Medulla oblongata (tissue), 1 donor: ENCODE data around the gene HPS5.
"Not testable (repeated sequence)": the region's sequence is repeated elsewhere in the genome, so short reads cannot be mapped to it uniquely, and the experiment has no call there.

ENCODE experiments used
- DNase-seq: peaks from one replicate; pipeline ENCODE4 v3.0.0-alpha.2; 2015; ENCODE audit errors: extremely low spot score

The HPS5 gene

DNA sequence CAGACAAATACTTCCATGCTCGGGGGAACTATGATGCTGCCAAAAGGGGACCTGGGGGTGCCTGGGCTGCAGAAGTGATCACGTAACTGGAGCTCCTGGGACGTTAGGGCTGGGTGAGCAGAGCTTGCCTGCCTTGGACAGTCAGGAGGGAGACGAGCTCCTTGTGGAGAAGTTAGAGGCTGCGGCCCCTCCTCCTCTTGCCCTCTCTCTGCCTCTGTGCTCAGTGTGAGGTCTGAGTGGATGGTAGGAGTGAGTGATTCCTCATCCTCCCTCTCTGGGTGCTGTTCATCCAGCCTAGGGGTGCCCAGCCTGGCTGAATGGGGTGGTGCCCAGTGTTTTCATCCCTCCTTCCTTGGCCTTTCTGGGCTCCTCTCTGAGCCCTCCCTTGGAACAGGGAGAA lies 52.7 kb downstream of the HPS5 start:
- DNase-seq = not testable (repeated sequence)

DNA sequence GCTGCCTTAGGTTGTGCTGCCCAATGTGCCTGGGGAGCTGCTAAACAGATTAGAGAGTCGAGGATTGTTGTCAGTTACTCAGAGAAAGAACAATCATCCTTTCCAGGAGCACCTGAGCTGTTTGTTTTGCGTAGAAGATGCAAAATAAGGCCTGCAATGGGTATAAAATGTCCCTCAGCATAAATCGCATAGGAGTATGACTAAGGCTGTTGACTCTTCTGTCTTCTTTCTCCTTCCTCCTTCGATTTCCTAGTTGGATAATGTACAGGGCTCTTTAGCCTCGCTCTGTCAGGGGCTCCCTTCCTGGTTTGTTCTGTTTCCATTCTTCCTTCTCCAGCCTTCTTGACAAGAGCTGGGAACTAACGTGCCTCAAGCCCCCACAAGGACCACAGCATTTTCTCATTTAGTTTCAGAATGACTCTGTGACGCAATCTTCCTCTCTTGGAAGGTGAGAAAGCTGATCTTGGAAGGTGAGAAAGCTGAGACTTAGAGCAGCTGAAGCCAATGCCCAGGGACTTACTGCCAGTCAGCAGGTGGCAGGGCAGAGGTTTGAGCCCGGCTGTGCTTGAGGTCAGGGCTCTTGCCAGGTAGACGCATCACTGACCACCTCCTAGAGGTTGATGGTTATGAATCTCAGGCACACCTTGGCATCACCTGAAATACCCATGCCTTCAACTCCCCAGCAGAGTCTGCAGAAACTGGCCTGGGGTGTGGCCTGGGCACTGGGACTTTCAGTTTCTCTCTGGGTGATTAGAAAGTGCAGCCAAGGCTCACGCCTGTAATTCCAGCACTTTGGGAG lies 54.4 kb downstream of the HPS5 start:
- not testable (repeated sequence) for DNase-seq

DNA sequence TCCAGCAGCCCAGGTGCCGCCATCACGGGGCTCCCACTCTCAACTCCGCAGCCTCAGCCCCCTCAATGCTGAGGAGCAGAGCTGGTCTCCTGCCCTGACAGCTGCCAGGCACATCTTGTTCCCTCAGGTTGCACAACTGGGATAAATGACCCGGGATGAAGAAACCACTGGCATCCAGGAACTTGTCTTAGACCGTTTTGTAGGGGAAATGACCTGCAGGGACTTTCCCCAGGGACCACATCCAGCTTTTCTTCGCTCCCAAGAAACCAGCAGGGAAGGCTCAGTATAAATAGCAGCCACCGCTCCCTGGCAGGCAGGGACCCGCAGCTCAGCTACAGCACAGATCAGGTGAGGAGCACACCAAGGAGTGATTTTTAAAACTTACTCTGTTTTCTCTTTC lies 56.0 kb downstream of the HPS5 start, which contains the start of gene SAA1:
Gene SAA1 (plus strand): TSS at position 316 of the 400 bp plus-strand sequence. CDS start 624 bp downstream, outside the sequence.
- DNase-seq = no peak

DNA sequence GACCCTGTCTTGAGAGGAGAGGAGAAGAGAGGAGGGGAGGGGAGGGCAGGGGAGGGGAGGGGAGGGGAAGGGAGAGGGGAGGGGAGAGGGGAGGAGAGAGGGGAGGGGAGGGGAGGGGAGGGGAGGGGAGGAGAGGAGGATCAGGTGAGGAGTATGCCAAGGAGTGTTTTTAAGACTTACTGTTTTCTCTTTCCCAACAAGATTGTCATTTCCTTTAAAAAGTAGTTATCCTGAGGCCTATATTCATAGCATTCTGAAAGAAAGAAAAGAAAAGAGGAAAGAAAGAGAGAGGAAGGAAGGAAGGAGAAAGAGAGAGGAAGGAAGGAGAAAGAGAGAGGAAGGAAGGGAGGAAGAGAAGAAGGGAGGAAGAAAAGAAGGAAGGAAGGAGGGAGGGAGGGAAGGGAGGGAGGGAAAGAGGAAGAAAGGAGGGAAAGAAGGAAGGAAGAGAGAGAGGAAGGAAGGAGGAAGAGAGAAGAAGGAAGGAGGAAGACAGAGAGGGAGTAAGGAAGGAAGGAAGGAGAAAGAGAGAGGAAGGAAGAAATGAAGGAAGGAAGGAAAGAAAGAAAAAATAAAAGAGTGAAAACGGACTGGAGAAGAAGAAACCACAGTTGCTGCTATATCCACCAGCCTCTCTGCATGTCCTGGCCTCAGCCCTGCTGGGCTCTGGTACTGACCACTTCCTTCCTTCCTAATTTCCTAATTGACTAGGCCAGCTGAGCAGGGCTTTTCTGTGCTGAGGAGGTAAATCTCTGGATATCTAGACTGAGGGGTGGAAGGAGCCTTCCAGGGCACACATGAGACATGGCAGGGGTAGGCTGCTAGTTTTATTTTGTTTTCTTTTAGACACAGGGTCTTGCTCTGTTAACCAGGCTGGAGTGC lies 57.0 kb downstream of the HPS5 start:
- DNase-seq = no peak

DNA sequence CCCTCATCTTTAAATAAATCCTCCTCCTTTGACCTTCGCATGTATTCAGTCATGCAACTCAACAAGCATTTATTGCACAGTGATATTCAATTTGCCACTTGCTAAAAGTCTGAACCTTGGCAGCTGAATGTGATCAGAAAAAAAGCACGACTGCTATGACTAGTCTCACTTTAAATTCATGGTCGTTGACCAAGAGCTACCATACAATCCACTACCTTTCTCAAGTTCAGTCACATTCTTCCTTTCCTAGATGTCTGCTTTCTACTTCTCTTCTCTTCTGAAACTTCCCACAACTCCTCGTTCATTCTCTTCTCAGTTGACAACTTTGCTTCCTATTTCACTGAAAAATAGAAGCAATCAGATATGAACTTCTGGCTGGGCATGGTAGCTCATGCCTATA lies 57.9 kb downstream of the HPS5 start:
- DNase-seq = no peak

DNA sequence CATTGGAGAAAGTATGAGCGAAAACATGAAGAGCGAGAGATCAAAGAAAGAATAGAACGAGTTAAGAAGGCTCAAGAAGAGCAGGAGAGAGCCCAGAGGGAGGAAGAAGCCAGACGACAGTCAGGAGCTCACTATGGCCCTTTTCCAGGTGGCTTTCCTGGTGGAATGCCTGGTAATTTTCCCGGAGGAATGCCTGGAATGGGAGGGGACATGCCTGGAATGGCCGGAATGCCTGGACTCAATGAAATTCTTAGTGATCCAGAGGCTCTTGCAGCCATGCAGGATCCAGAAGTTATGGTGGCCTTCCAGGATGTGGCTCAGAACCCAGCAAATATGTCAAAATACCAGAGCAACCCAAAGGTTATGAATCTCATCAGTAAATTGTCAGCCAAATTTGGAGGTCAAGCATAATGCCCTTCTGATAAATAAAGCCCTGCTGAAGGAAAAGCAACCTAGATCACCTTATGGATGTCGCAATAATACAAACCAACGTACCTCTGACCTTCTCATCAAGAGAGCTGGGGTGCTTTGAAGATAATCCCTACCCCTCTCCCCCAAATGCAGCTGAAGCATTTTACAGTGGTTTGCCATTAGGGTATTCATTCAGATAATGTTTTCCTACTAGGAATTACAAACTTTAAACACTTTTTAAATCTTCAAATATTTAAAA lies 59.1 kb downstream of the HPS5 start:
- DNase-seq = not testable (repeated sequence)

DNA sequence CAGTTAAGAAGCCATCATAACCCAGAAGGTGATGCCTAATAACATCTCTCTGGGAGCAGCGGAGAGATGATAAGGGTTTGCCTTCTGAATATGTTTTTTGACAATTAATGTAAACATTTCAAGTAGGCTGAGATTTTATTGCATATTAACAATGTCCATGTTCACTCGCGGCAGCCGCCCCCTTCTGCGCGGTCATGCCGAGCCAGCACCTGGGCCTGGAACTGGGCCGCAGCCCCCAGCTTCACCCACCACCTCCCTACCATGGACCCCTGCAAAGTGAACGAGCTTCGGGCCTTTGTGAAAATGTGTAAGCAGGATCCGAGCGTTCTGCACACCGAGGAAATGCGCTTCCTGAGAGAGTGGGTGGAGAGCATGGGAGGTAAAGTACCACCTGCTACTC lies 60.2 kb downstream of the HPS5 start:
- no peak for DNase-seq

DNA sequence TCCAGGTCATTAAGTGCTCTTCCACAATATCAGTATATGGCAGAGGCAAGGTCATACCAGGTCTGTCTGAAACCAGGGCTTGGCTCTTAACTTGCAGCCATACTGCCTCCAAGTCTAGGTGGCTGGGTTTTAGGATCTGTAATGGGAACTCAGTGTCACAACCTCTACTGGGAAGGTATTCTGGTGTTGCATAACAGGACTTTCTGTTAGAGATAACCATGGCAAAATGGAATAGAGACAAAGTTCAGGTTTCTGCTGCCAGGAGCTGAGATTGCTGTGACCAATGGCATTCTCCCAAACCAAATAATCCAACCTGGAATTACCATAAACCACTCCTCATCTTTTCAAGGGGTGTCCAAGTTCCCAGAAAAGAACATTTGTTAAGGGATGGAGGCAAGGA lies 62.7 kb downstream of the HPS5 start:
- DNase-seq = no peak

DNA sequence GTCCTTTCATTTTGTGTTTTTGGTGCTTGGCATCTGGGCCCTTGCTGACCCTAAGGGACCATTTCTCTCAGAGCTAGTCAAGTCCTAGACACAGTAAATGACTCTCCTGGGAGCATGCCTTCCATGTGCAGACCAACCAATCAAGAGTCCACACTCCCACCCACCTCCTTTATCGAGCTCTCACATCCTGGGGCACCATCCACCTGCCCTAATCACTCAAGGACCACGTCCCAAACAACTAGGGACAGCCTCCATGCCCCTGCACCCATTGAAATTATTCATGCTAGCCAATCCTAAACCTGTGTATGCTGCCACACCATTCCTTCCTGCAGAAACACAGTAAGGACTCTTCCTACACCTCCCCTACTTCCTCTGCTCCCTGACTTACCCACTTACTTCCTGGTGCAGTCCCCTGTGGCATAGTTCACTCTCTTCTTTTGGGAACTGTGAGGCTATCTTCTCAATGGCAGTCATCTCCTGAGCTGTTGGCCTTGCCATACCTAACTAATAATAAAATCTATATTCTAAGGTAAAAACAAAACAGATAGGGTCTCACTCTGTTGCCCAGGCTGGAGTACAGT lies 67.1 kb downstream of the HPS5 start:
- no peak for DNase-seq

DNA sequence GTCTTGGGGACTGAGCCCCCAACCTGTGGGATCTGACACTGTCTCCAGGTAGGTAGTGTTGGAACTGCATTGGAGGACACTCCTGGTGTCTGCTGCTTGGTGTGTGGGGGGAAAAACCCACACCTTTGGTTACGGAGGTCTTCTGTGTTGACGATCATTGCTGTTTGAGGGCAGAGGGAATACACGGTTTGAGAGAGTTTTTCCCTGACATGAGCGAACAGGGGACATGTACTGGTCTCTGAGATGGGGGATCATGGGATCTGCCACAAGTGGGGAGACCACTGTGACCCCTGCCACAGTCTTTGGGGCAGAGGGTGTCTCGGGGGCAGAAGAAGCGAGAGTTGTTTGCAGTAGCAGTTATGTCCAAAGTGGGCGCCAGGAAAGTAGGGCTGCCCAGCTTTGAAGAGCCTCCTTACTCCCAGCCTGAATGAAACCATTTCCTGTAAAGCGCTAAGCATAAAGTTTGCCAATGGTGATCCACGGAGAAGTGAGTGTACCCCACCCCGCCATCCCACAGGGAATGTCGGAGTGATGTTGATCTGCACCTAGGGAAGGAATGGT lies 68.1 kb downstream of the HPS5 start:
- DNase-seq = no peak

DNA sequence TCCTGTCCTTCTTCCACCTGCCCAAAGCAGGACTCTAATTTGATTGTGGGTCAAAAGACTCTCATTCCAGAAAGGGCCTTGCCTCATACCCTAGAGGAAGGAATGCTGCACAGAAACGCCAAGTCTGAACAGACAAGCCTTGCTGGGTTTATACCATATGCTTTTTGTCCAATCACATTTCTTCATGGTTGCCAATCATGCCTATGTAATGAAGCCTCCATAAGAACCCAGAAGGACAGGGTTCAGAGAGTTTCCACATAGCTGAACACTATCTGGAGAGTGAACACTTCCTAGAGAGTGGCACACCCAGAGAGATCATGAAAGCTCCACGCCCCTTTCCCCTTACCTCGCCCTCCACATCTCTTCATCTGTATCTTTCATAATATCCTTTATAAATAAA lies 68.7 kb downstream of the HPS5 start:
- no peak for DNase-seq

DNA sequence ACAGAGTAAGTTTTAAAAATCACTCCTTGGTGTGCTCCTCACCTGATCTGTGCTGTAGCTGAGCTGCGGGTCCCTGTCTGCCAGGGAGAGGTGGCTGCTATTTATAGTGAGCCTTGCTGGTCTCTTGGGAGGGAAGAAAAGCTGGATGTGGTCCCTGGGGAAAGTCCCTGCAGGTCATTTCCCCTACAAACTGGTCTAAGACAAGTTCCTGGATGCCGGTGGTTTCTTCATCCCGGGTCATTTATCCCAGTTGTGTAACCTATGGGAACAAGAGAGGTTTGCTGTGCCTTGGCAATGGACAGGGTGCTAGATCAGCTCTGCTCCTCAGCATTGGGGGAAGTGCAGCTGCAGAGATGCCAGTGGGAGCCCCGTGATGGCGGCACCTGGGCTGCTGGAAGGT lies 73.4 kb downstream of the HPS5 start, which contains the start of gene SAA2:
Gene SAA2 (minus strand): TSS at position 108 of the 400 bp plus-strand sequence. CDS start 657 bp downstream, outside the sequence.
- no peak for DNase-seq

DNA sequence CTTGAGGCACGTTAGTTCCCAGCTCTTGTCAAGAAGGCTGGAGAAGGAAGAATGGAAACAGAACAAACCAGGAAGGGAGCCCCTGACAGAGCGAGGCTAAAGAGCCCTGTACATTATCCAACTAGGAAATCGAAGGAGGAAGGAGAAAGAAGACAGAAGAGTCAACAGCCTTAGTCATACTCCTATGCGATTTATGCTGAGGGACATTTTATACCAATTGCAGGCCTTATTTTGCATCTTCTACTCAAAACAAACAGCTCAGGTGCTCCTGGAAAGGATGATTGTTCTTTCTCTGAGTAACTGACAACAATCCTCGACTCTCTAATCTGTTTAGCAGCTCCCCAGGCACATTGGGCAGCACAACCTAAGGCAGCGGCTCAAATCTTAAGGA lies 74.8 kb downstream of the HPS5 start:
- DNase-seq = not testable (repeated sequence)

DNA sequence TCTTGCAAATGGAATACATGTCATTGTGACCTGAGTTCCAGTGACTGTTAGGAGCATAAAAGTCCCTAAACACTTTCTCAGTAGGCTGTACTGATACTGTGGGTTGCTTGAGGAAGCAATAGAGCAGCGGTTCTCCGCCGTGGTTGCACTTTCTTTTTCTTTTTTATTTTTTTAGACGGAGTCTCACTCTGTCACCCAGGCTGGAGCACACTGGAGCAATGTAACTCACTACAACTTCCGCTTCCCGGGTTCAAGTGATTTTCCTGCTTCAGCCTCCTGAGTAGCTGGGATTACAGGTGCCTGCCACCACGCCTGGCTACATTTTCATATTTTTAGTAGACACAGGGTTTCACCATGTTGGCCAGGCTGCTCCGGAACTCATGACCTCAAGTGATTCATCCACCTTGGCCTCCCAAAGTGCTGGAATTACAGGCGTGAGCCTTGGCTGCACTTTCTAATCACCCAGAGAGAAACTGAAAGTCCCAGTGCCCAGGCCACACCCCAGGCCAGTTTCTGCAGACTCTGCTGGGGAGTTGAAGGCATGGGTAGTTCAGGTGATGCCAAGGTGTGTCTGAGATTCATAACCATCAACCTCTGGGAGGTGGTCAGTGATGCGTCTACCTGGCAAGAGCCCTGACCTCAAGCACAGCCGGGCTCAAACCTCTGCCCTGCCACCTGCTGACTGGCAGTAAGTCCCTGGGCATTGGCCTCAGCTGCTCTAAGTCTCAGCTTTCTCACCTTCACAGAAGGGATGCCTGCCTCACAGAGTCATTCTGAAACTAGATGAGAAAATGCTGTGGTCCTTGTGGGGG lies 75.4 kb downstream of the HPS5 start:
- not testable (repeated sequence) for DNase-seq

DNA sequence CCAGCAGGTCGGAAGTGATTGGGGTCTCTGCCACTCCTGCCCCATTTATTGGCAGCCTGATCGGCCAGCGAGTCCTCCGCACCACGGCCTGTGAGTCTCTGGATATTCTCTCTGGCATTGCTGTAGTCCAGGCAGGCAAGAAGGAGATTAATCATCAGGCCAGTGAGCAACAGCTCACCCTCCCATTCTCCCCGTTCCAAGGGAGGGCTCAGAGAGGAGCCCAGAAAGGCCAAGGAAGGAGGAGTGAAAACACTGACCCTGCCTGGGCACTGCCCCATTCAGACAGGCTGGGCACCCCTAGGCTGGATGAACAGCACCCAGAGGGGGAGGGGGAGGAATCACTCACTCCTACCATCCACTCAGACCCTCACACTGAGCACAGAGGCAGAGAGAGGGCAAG lies 76.5 kb downstream of the HPS5 start:
- no peak for DNase-seq

DNA sequence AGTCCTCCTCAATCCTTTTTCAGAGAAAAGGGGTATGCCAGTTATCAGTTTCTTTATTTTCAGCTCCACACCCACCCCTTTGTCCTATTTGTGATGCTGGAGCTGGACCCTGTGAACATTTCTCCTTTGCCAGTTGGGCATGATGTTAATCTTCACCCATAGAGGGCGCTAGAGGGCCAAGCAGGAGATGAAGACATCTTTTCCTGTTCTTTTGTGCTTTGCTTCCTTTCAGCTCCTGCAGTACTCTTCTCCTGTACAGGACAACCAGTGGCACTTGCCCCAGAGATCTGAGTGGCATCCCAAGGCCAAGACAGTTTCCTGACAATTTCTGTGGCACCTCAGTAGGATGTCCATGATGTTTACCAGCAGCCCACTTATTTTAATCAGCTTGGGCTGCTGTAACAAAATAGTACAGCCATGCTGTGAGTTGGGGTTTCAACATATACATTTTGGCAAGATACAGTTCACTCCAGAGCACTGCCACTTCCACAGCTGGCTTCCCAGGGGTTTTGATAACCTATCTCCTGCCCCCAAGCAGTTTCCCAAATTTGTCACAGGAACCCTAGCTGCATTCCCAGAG lies 78.1 kb downstream of the HPS5 start:
- DNase-seq = peak; percentile 57

DNA sequence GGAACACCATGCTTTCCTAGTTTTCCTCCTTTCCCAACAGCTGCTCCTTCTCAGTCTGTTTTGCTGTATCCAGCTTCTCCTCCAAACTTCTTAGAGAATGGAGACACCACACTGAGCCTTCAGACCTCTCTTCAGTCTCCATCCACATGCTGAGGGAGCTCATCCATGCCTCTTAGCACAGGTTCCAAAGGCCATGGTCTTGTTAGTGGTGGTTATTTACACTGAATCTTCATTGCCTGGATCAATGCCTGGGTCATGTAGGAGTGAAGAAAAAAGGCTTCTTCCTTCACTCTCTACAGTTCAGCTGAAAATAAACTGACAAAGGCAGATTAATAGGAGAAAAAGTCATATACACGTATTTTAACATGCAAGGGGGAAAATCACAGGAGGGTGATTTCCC lies 82.3 kb downstream of the HPS5 start:
- DNase-seq = no peak

DNA sequence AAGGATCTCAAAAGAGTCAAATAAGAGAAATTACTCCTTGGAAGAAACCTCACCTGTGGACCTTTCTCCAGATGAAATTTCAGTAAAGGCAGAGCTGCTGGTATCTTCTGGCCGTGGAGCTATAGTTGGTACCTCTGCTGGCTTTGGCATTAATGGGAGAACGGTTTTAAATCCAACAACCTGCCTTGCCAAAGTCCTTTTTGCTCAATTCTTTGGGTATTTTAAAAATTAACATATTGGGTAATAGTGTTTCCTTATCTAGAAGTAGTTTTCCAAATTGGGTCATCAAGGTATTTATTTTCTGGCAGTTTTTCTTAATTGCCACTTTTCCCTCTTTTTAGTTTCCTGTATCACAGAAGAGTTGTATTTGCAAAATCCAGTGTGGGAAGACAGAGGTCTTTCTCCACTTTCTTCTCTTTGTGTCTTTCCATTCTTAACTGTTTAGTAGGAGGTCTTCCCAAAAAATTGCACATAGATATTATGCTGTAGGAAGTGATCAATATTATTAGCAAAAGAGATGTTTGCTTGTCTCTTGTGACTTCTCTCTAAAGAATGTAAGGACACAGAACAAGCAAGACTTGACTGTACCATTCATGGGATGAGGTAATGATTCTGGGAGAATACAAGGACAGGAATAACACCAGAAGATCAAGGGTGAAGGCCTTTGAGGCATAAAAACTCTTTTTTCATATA lies 85.1 kb downstream of the HPS5 start, which contains the start of gene SAA4:
Gene SAA4 (minus strand): TSS at position 139 of the 693 bp plus-strand sequence. CDS start 876 bp downstream, outside the sequence.
- no peak for DNase-seq
